ENCODE data around the gene LRRC75A. TPM values are rescaled to one million over a fixed set of nuclear protein-coding genes. Genes with fewer than 3 reads are reported as not detected.

Gene LRRC75A
- total RNA-seq, 1 donor from 2014 or later: 2.3 TPM

GRCh38 chr17:16425698-16426659 is 66.0 kb downstream of the LRRC75A start:
- peaks cover 3% of the 10 kb centered on the region for H3K36me3 Mint-ChIP-seq (ENCODE audit: low read depth)
- peaks cover 5% of the 10 kb centered on the region for H3K4me1 Mint-ChIP-seq (ENCODE audit: low read depth)
- TF ChIP-seq CTCF (IDR thresholded peaks at IDR 0.05): no peak
- H3K27me3 Mint-ChIP-seq (ENCODE audit: low read depth): no peaks in the 10 kb centered on the region
- H3K4me3 Mint-ChIP-seq (ENCODE audit: unreplicated experiment): no peak overlapping the region
- no peak for DNase-seq (ENCODE audit: low spot score)
- no peak overlapping the region for H3K27ac Mint-ChIP-seq (ENCODE audit: unreplicated experiment)
- H3K9me3 Mint-ChIP-seq (ENCODE audit: low read depth): no peaks in the 10 kb centered on the region

GRCh38 chr17:16425202-16425601 is 66.8 kb downstream of the LRRC75A start:
- peaks cover 11% of the 10 kb centered on the region for H3K4me1 Mint-ChIP-seq (ENCODE audit: low read depth)
- no peaks in the 10 kb centered on the region for H3K9me3 Mint-ChIP-seq (ENCODE audit: low read depth)
- no peak overlapping the region for H3K27ac Mint-ChIP-seq (ENCODE audit: unreplicated experiment)
- no peak for DNase-seq (ENCODE audit: low spot score)
- no peaks in the 10 kb centered on the region for H3K27me3 Mint-ChIP-seq (ENCODE audit: low read depth)
- TF ChIP-seq CTCF (IDR thresholded peaks at IDR 0.05): no peak
- H3K4me3 Mint-ChIP-seq (ENCODE audit: unreplicated experiment): no peak overlapping the region
- H3K36me3 Mint-ChIP-seq (ENCODE audit: low read depth): peaks cover 3% of the 10 kb centered on the region

GRCh38 chr17:16423226-16423872 is 68.6 kb downstream of the LRRC75A start:
- Mint-ChIP-seq H3K27me3 (ENCODE audit: low read depth) (no peaks in the 10 kb centered on the region), H3K4me1 (ENCODE audit: low read depth) (peaks cover 24% of the 10 kb centered on the region), H3K4me3 (ENCODE audit: unreplicated experiment) (no peak overlapping the region), H3K27ac (ENCODE audit: unreplicated experiment) (no peak overlapping the region), H3K36me3 (ENCODE audit: low read depth) (peaks cover 1% of the 10 kb centered on the region), H3K9me3 (ENCODE audit: low read depth) (no peaks in the 10 kb centered on the region)
- DNase-seq (ENCODE audit: low spot score): no peak
- no peak for TF ChIP-seq CTCF (IDR thresholded peaks at IDR 0.05)

GRCh38 chr17:16422416-16422815 is 69.6 kb downstream of the LRRC75A start:
- H3K4me3 Mint-ChIP-seq (ENCODE audit: unreplicated experiment): no peak overlapping the region
- no peak for DNase-seq (ENCODE audit: low spot score)
- H3K27ac Mint-ChIP-seq (ENCODE audit: unreplicated experiment): no peak overlapping the region
- H3K36me3 Mint-ChIP-seq (ENCODE audit: low read depth): peaks cover 1% of the 10 kb centered on the region
- H3K4me1 Mint-ChIP-seq (ENCODE audit: low read depth): peaks cover 29% of the 10 kb centered on the region
- no peaks in the 10 kb centered on the region for H3K27me3 Mint-ChIP-seq (ENCODE audit: low read depth)
- no peak for TF ChIP-seq CTCF (IDR thresholded peaks at IDR 0.05)
- no peaks in the 10 kb centered on the region for H3K9me3 Mint-ChIP-seq (ENCODE audit: low read depth)

GRCh38 chr17:16419929-16420271 is 72.1 kb downstream of the LRRC75A start:
- peaks cover 37% of the 10 kb centered on the region for H3K4me1 Mint-ChIP-seq (ENCODE audit: low read depth)
- no peak for TF ChIP-seq CTCF (IDR thresholded peaks at IDR 0.05)
- H3K27me3 Mint-ChIP-seq (ENCODE audit: low read depth): no peaks in the 10 kb centered on the region
- H3K9me3 Mint-ChIP-seq (ENCODE audit: low read depth): no peaks in the 10 kb centered on the region
- H3K36me3 Mint-ChIP-seq (ENCODE audit: low read depth): peaks cover 1% of the 10 kb centered on the region
- H3K27ac Mint-ChIP-seq (ENCODE audit: unreplicated experiment): peak overlapping the region; percentile 96
- H3K4me3 Mint-ChIP-seq (ENCODE audit: unreplicated experiment): no peak overlapping the region
- no peak for DNase-seq (ENCODE audit: low spot score)

Measured in chondrocyte (in vitro differentiated cells).